Fibroblast of villous mesenchyme (primary cell): Measurements from ENCODE around the gene OR2Y1. TPM values are rescaled to one million over a fixed set of nuclear protein-coding genes. Genes with fewer than 3 reads are reported as not detected.
"Not testable (repeated sequence)": the region's sequence is repeated elsewhere in the genome, so short reads cannot be mapped to it uniquely, and the experiment has no call there.

Source experiments
- DNase-seq: peaks from one replicate; pipeline ENCODE4 v3.0.0-alpha.2; 2010; ENCODE audit warnings: low read depth
- H3K4me3 ChIP-seq: 2 replicates; pipeline ENCODE4 v1.5.1; 2011; ENCODE audit warnings: low read depth, mild to moderate bottlenecking, low read length
- total RNA-seq: library from RNA; depleted of rRNA; stranded (reverse); fragments of >200 nt; gene quantifications from 2 replicates; pipeline ENCODE4 v1.2.3, GENCODE V29; 2012
- TF ChIP-seq, protein P1 (sequence below): IDR thresholded peaks from 2 replicates; pipeline ENCODE4 v1.5.1; 2012; ENCODE audit warnings: low read depth, mild to moderate bottlenecking, low read length; ENCODE audit not compliant: insufficient read depth

OR2Y1 gene, protein sequence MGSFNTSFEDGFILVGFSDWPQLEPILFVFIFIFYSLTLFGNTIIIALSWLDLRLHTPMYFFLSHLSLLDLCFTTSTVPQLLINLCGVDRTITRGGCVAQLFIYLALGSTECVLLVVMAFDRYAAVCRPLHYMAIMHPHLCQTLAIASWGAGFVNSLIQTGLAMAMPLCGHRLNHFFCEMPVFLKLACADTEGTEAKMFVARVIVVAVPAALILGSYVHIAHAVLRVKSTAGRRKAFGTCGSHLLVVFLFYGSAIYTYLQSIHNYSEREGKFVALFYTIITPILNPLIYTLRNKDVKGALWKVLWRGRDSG
- not detected in 2 replicates for total RNA-seq

DNA sequence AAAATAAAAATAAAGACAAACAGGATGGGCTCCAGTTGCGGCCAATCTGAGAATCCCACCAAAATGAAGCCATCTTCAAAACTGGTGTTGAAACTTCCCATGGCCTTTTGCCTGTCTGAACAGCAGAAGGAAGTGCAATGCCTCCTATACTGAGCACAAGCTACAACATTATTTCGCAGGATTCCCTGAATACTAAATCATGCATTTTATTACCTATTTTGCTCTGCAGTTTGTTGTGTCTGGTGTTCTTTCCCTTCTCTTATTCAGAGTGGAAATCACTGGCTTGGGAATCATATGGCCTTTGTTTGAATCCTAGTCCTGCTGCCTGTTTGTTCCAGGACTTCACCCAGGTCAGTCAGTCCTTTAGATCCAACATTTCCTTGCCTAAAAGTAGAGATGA, at the start of gene OR2Y1:
OR2Y1 (minus strand) TSS at position 101 of the 400 bp plus-strand sequence; CDS start at position 101, 0 bp downstream.
- TF ChIP-seq, protein P1, sequence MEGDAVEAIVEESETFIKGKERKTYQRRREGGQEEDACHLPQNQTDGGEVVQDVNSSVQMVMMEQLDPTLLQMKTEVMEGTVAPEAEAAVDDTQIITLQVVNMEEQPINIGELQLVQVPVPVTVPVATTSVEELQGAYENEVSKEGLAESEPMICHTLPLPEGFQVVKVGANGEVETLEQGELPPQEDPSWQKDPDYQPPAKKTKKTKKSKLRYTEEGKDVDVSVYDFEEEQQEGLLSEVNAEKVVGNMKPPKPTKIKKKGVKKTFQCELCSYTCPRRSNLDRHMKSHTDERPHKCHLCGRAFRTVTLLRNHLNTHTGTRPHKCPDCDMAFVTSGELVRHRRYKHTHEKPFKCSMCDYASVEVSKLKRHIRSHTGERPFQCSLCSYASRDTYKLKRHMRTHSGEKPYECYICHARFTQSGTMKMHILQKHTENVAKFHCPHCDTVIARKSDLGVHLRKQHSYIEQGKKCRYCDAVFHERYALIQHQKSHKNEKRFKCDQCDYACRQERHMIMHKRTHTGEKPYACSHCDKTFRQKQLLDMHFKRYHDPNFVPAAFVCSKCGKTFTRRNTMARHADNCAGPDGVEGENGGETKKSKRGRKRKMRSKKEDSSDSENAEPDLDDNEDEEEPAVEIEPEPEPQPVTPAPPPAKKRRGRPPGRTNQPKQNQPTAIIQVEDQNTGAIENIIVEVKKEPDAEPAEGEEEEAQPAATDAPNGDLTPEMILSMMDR, result no peak
- H3K4me3 ChIP-seq, result no peak within 1 kb of the TSS
- DNase-seq, result no peak

DNA sequence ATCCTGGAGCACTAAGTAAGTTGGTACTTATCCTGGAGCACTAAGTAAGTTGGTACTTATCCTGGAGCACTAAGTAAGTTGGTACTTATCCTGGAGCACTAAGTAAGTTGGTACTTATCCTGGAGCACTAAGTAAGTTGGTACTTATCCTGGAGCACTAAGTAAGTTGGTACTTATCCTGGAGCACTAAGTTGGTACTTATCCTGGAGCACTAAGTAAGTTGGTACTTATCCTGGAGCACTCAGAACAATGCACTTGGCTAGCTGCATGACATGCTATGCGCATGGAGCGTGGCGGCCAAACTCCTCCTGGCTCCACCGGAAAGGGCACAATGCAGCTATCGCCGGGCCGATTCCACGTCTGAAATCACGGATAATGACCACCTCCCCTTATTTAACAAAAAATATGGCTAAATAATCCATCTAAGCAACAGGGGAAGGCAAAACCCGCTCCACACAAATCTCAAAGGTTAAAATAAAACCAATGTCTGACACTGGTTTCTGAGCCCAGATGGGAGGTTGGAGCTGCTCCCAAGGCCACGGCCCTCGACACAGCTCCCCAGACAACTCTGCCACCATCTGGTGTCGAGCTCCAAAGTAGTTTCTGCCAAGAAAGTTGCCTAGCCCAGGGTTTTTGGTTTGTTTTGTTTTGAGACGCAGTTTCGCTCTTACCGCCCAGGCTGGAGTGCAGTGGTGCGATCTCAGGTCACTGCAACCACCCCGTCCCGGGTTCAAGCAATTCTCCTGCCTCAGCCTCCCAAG, 49.0 kb upstream of the OR2Y1 start:
- DNase-seq, H3K4me3 ChIP-seq: not testable (repeated sequence)

DNA sequence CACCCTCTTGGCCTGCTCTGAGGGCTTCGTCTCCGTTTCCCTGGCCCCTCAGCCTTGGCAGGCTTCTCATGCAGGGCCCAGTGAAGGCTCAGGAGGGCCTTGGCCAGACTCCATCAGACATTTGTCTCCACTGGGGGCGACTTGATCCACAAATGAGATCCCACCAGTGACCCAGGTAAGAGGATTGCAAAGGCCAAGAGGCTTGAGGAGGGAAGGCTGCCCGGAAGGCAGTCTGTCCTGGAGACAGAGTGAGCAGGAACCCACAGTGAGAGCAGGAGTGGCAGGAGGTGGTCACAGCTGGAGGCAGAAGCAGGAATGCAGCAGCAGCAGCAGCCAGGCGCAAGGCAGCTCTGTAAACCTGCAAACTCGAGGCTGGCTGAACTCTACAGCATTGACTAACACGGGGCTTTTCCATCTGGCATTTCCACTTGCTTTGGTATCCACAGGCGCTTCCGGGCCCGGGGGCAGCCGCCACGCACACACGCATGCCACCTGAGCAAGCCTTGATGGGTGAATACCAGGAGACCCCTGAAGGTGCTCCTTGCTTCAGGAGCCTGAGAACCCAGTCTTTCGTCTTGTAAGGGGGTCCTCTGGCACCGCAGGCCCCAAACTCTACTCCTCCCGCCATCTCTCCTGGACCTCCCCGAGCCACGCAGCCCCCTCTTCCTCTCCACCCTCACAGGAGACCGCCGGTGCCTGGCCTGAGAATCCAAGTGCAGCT, 48.0 kb upstream of the OR2Y1 start:
- no peak for DNase-seq
- no peak overlapping the region for H3K4me3 ChIP-seq
- TF ChIP-seq, protein P1, result no peak

DNA sequence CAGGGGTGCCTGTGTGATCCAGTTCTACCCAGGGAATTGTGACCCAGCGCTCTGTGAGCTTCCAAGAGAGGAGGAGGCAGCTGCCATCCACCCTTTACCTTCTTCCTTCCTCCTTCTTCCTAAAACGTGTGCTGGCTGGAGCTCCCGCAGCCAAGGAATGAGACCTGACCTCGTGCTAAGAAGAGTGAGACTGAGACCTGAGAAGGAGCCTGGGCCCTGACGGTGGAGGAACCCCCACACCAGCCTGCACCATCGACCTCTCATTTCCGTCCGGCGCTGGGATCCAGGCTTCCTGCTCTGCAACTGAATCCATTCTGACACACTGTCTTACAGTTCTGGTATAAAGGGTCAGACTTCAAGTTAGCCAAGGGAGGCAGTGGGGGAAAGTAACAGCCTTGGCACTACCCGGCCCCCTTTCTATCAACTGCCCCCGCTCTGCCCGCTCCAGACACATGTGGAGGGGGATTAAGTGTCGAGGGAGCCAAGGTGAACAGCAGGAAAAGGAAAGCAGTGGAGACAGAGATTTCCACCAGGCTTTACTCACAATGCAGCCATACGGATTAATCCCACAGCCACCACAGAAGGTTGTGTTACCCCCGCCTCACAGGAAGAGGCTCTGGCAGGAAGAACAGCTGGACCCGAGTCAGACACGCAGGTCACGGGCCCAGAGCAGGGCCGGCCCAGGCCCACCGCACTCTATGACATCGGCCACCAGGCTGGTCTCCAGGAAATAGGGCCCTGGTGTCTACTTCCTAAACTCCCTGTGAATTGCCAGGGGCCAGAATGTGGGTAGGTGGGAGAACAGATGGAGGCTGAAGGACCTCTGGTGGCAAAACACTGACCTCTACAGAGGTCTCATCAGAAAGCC, 46.9 kb upstream of the OR2Y1 start:
- no peak for DNase-seq
- TF ChIP-seq, protein P1, result no peak
- no peak overlapping the region for H3K4me3 ChIP-seq

GRCh38 chr5:180785794-180786221, 46.0 kb upstream of the OR2Y1 start:
- TF ChIP-seq, protein P1, result no peak
- H3K4me3 ChIP-seq, result no peak overlapping the region
- peak; percentile 33 for DNase-seq

- no peak overlapping the region for H3K4me3 ChIP-seq
- peak; percentile 64 for DNase-seq
- TF ChIP-seq, protein P1, result no peak
Observed at GRCh38 chr5:180785121-180785781, 45.4 kb upstream of the OR2Y1 start.
